Stimulated activated CD4-positive, alpha-beta T cell treated with anti-CD3 and anti-CD28 coated beads, Interleukin-4, amount 100 ng/mL, for 4 hours (primary cell): Measurements from ENCODE around the gene NUP54.

Experiments used
- DNase-seq, 2 experiments: peaks; one replicate each; pipeline ENCODE4 v3.0.0-alpha.2; 2020

NUP54 gene

DNA sequence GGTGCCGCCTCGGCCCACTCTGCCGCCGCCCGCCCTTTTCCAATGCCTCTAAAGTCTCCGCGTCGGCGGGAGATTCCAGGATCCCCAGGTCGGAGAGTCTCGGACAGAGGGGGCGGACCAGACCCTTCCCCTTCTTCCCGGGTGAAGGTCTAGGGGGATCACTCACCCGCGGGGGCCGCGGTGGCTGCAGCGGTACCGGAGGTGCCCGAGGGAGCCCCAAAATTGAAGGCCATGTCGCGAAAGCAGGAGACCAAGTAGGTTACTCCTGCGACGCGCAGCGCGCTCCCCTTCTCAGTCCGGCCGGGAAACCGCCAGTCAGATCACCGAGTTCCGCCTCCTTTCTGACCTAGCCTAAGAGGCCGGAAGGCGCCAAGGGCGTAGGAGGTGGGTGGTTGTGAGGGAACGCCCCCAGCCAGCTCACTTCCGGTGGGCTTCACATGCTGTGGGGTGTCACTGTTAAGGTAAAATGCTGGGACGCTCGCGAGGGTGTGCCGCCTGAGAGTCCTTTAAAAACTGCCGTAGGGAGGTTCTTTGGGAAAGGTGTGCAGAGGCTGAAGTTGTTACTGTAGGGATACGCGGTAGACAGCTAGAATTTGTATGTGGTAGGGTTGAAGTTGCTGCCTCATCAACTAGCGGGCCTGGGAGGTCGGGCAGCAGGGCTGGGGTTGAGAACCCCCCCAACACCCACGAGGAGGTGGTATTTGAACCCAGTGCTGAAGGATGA is at the start of gene NUP54:
Gene NUP54 (minus strand): TSS at position 256 of the 724 bp plus-strand sequence. CDS start 23 bp downstream, at position 233.
- peak; percentile 93 to 95 for DNase-seq

GRCh38 chr4:76197031-76197743 is 49.0 kb upstream of the NUP54 start:
- DNase-seq = no peak

- no peak for DNase-seq
Measured at GRCh38 chr4:76196376-76196775, 48.2 kb upstream of the NUP54 start.

GRCh38 chr4:76195326-76195725 is 47.1 kb upstream of the NUP54 start:
- no peak for DNase-seq

GRCh38 chr4:76194325-76194724 is 46.1 kb upstream of the NUP54 start:
- no peak for DNase-seq

DNA sequence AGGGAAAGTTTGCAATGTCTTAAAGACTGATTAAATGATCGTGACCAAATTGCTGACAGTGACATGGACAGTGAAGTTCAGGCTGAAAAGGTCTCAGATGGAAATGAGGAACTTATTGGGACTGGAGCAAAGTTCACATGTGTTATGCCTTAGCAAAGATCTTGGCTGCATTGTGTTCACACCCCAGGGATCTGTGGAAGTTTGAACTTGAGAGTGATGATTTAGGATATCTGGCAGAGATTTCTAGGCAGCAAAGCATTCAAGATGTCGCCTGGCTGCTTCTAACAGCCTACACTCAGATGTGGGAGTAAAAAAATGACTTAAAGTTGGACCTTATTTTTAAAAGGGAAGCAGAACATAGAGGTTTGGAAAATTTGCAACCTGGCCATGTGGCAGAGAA is 44.0 kb upstream of the NUP54 start:
- no peak for DNase-seq

DNA sequence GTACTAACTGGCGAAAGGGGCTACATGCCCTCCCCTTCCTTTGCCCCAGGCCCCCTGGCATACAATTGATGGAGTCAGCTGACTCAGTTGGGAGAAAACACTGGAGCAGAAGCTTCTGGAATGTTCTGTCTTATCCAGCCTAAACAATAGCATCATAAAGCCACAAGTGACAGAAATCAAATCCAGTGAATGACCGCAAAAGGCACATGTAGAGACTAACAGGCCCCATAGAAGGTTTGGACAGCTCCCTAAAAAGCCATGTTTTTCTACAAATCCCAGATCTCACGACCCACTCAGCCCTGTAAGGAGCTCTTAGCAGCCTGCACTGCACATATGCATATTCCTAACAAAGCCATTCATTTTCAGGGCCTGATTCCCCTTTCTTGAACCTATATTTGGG is 40.4 kb upstream of the NUP54 start:
- DNase-seq = no peak

- DNase-seq = no peak
Measured at GRCh38 chr4:76188149-76188548, 40.0 kb upstream of the NUP54 start.

DNA sequence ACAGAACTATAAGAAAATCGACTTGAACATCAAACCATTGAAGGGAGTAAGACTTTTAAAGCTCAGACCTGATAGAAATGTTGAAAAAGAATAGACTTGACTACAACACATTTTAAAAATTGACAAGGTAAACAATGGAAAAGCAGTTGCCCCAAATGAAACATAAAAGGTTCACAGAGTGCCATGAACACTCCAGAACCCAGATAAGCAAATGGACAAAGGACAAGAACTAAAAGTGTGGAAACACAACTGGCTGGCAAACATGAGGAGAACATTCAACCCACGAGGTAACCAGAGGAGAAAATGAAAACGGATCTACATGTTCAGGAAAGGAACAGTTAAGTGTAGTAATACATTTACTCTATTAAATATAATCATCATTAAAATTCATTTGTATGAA is 39.0 kb upstream of the NUP54 start:
- DNase-seq = no peak

- no peak for DNase-seq
Measured at GRCh38 chr4:76182463-76182862, 34.3 kb upstream of the NUP54 start.

GRCh38 chr4:76179398-76180318 is 31.5 kb upstream of the NUP54 start:
- DNase-seq = peak; percentile 67 to 79

GRCh38 chr4:76178296-76178695 is 30.1 kb upstream of the NUP54 start:
- DNase-seq = no peak

DNA sequence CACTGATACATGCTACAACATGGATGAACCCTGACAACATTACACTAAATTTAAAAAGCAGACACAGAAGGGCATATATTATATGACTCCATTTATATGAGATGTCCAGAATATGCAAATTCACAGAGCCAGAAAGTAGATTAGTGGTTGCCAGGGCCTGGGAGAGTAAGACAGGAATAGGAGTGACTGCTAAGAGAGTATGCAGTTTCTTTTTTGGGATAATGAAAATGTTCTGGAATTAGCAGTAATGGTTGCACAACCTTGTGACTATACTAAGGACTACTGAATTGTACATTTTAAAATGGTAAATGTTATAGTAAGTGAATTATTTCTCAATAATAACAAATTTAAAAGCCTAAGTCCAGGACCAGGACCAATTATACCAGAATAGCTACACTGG is 29.5 kb upstream of the NUP54 start:
- no peak for DNase-seq

DNA sequence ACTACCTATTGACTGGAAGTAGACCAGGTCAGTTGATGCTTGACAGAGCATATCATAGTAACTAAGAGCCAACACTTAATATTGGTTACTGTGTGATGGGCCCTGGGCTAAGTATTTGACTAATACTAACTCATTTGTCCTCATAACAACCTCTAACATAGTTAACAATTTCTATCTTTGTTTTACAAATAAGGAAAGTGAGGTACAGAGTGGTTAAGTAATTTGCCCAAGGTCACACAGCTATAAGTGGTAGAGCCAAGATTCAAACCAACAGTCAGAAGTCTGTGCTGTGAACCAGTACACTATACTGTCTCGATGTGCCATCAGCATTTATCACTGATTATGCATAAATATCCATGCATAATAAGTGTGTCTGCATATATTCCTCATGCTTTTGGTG is 27.1 kb upstream of the NUP54 start:
- no peak for DNase-seq

DNA sequence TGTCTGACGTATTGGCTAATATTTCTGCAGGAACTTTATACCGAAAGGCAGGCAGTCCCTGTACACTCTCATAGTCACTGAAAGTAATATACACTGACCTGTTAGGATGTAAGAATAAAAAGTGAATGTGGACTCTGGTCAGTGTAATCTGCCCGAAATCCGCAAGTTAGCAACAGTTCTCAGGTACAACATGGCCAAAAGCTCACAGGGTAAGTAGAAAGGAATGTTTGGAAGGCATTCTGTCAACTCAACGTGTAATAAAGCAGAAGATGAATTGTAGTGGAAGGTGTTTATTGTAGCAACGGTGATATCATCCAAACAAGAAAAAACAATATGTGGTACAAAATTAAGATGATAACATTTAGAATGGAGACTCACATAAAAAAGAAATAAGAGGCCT is 26.0 kb upstream of the NUP54 start:
- DNase-seq = no peak

- no peak for DNase-seq
Measured at GRCh38 chr4:76168688-76169087, 20.5 kb upstream of the NUP54 start.

GRCh38 chr4:76166480-76166879 is 18.3 kb upstream of the NUP54 start:
- no peak for DNase-seq

- no peak for DNase-seq
Measured at GRCh38 chr4:76160355-76160754, 12.2 kb upstream of the NUP54 start.

GRCh38 chr4:76156635-76157034 is 8.4 kb upstream of the NUP54 start:
- DNase-seq = no peak

DNA sequence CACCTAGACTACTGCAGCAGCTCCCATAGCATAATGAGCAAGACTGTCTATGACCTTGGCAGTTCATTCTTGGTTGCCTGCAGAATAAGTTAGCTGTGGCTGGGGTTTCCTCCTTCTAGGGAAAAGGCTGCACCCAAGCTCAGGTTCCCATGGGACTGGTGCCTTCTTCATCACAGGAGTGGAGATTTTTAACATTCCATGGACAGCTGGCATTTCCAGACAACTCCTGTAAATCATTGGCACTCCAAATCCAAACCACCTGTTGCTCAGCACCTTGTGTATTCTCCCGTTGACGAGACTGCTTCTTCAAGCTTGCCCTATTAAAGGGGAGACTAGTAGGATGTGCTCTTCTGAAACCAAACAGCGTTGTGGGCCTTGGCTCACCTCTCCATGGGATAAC is 7.8 kb upstream of the NUP54 start:
- DNase-seq = no peak

GRCh38 chr4:76153356-76153755 is 5.2 kb upstream of the NUP54 start:
- DNase-seq = no peak

DNA sequence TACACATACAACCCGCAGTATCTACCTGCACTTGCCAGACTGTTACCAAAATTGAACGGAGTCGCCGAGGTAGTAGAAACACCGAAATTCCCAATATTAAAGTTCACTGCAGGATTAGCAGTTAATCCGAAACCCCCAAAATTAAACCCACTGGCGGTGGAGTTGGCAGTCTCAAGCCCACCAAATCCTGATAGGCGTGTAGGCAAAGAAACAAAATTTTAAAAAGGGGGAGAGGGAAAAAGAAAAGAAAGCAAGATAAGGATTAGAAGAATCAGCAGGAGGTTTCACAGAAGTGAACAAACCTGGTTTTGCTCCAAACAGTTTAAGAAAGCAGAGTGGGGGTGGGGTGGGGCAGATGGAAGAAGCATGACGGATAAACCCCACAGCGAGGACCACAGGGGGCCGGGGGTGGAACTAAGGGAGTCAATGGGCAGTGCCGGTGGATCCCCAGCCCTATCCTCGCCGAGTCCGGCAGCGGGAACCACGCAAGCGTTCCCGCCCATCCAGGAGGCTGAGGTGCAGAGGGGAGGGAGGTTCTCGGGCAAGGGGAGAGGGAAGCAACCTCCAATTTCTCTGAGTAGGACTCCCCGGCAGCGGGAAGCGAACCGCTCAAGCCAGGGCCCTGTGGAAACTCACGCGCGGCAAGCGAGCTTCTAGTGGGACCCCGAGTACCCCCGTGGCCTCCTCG is 599 bp downstream of the NUP54 start:
- DNase-seq = peak; percentile 19 to 31

- no peak for DNase-seq
Measured at GRCh38 chr4:76144546-76144945, 3.7 kb downstream of the NUP54 start.
